ENCODE data around the gene ZCCHC14. TPM values are rescaled to one million over a fixed set of nuclear protein-coding genes. Genes with fewer than 3 reads are reported as not detected.

ZCCHC14 gene
- total and polyA plus RNA-seq, 2 donors (not counting 1 experiment from before 2014, with no cell fraction given), result 0.70 to 4.4 TPM

GRCh38 chr16:87406495-87407088 lies 86.2 kb downstream of the ZCCHC14 start:
- Histone ChIP-seq H3K27ac (ENCODE audit: low read length in 2 of 2) (no peak overlapping the region), H4K20me1 (ENCODE audit: control insufficient read depth, insufficient read depth, low read length, poor library complexity, severe bottlenecking) (peaks cover 9% of the 10 kb centered on the region), H3K4me3 (ENCODE audit: control extremely low read depth in 1 of 5, extremely low read depth in 1 of 5, insufficient read depth in 1 of 5, low read depth in 2 of 5, low read length in 4 of 5) (no peak overlapping the region), H3K79me2 (ENCODE audit: control insufficient read depth, insufficient read depth, low read length) (no peaks in the 10 kb centered on the region), H2AFZ (ENCODE audit: insufficient read depth, low read depth, low read length, poor library complexity, severe bottlenecking) (no peak overlapping the region), H3K9ac (ENCODE audit: low read length) (no peak overlapping the region), H3K4me1 (ENCODE audit: control insufficient read depth in 2 of 2, insufficient read depth in 2 of 2, low read length in 2 of 2) (no peaks in the 10 kb centered on the region), H3K27me3 (replicated peaks in 1 of 4; ENCODE audit: control extremely low read depth in 1 of 4, control insufficient read depth in 3 of 4, insufficient read depth in 4 of 4, low read length in 3 of 4) (no peaks in the 10 kb centered on the region), H3K4me2 (replicated peaks; ENCODE audit: low read depth, low read length, poor library complexity, severe bottlenecking) (no peak overlapping the region), H3K36me3 (replicated peaks in 1 of 2; ENCODE audit: control extremely low read depth in 1 of 2, control insufficient read depth in 1 of 2, extremely low read depth in 1 of 2, insufficient read depth in 2 of 2, low read length in 1 of 2) (peaks cover 14 to 30% of the 10 kb centered on the region in 2 experiments), H3K9me3 (ENCODE audit: control extremely low read depth in 1 of 3, control insufficient read depth in 2 of 3, insufficient read depth in 1 of 3, low read length in 2 of 3) (no peaks in the 10 kb centered on the region)
- no peak overlapping the region for H3K27ac Mint-ChIP-seq
- H3K9me3 Mint-ChIP-seq (ENCODE audit: insufficient read depth), result no peaks in the 10 kb centered on the region
- DNase-seq (no peak), ATAC-seq (ENCODE audit: low read depth) (no peak)
- CTCF ChIA-PET, result interaction anchor here (0.5 to 1.1 kb wide), 3 partner anchors 10 to 93 kb away, joined by 3 to 6 read pairs (median 4); no protein-coding TSS in a partner anchor
- intact Hi-C loops (cut with micrococcal nuclease), result no loop called here
- TF ChIP-seq CTCF (IDR thresholded peaks at IDR 0.05), result no peak
- no peak for TF ChIP-seq EZH2 (IDR thresholded peaks at IDR 0.05; ENCODE audit: borderline replicate concordance, insufficient read depth, low read depth, low read length, poor library complexity, severe bottlenecking)
- 93% methylated on average over 8 of the region's 14 CpGs for WGBS (ENCODE audit: insufficient coverage)
- POLR2A ChIA-PET, result no interaction called here
- H3K4me3 Mint-ChIP-seq, result no peak overlapping the region
- H3K4me1 Mint-ChIP-seq, result peaks cover 4% of the 10 kb centered on the region
- H3K27me3 Mint-ChIP-seq, result no peaks in the 10 kb centered on the region

GRCh38 chr16:87404764-87405625 lies 87.8 kb downstream of the ZCCHC14 start:
- peaks cover 4% of the 10 kb centered on the region for H3K4me1 Mint-ChIP-seq
- DNase-seq (no peak), ATAC-seq (ENCODE audit: low read depth) (no peak)
- ChIA-PET CTCF (interaction anchor here (0.5 to 0.8 kb wide), 2 partner anchors 12 to 71 kb away, joined by 3 read pairs; no protein-coding TSS in a partner anchor), POLR2A (no interaction called here)
- intact Hi-C loops (cut with micrococcal nuclease), result no loop called here
- no peaks in the 10 kb centered on the region for H3K9me3 Mint-ChIP-seq (ENCODE audit: insufficient read depth)
- H3K79me2 ChIP-seq (ENCODE audit: control insufficient read depth, insufficient read depth, low read length), result peaks cover 13% of the 10 kb centered on the region
- H3K27ac ChIP-seq (ENCODE audit: low read length in 2 of 2), result no peak overlapping the region
- H3K4me3 Mint-ChIP-seq, result no peak overlapping the region
- H3K27ac Mint-ChIP-seq, result no peak overlapping the region
- H3K9ac ChIP-seq (ENCODE audit: low read length), result no peak overlapping the region
- H2AFZ ChIP-seq (ENCODE audit: insufficient read depth, low read depth, low read length, poor library complexity, severe bottlenecking), result no peak overlapping the region
- H4K20me1 ChIP-seq (ENCODE audit: control insufficient read depth, insufficient read depth, low read length, poor library complexity, severe bottlenecking), result peaks cover 23% of the 10 kb centered on the region
- no peaks in the 10 kb centered on the region for H3K4me1 ChIP-seq (ENCODE audit: control insufficient read depth in 2 of 2, insufficient read depth in 2 of 2, low read length in 2 of 2)
- H3K36me3 ChIP-seq (replicated peaks in 1 of 2; ENCODE audit: control extremely low read depth in 1 of 2, control insufficient read depth in 1 of 2, extremely low read depth in 1 of 2, insufficient read depth in 2 of 2, low read length in 1 of 2), result peaks cover 14 to 40% of the 10 kb centered on the region in 2 experiments
- no peaks in the 10 kb centered on the region for H3K27me3 ChIP-seq (replicated peaks in 1 of 4; ENCODE audit: control extremely low read depth in 1 of 4, control insufficient read depth in 3 of 4, insufficient read depth in 4 of 4, low read length in 3 of 4)
- WGBS (ENCODE audit: insufficient coverage), result 97% methylated on average over 14 of the region's 19 CpGs
- no peak overlapping the region for H3K4me3 ChIP-seq (ENCODE audit: control extremely low read depth in 1 of 5, extremely low read depth in 1 of 5, insufficient read depth in 1 of 5, low read depth in 2 of 5, low read length in 4 of 5)
- no peak for TF ChIP-seq CTCF (IDR thresholded peaks at IDR 0.05)
- no peak for TF ChIP-seq EZH2 (IDR thresholded peaks at IDR 0.05; ENCODE audit: borderline replicate concordance, insufficient read depth, low read depth, low read length, poor library complexity, severe bottlenecking)
- no peaks in the 10 kb centered on the region for H3K27me3 Mint-ChIP-seq
- no peaks in the 10 kb centered on the region for H3K9me3 ChIP-seq (ENCODE audit: control extremely low read depth in 1 of 3, control insufficient read depth in 2 of 3, insufficient read depth in 1 of 3, low read length in 2 of 3)
- no peak overlapping the region for H3K4me2 ChIP-seq (replicated peaks; ENCODE audit: low read depth, low read length, poor library complexity, severe bottlenecking)

Data from B cell (primary cell).